OCI-M2 (cell line): ENCODE data around the gene ZDHHC11.
"Not testable (repeated sequence)": the region's sequence is repeated elsewhere in the genome, so short reads cannot be mapped to it uniquely, and the experiment has no call there.

Experiments used
- DNase-seq: peaks from one replicate; lab custom pipeline; 2025; ENCODE audit not compliant: unreplicated experiment; lab: John Stamatoyannopoulos, UW

The ZDHHC11 gene

DNA sequence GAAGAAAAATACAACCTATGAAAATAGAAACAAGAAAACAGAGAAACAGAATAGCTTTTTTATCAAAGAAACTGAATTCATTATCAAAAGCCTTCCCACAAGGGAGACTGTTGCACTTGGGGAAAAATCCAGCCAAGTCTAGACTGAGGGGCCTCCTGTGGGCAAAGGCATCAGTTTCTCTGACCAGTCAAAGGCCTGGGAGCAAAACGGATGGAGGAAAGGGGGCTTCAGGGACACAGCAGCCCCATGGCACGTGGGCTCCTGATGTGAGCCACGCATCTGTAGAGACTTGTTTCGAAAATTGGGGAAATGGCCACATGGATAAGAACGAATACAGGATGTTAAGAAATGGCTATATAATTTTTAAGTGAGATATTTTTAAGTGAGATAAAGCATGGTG, 87.4 kb downstream of the ZDHHC11 start:
- DNase-seq, result no peak

GRCh38 chr5:762996-763395, 87.8 kb downstream of the ZDHHC11 start:
- not testable (repeated sequence) for DNase-seq

GRCh38 chr5:761854-762710, 88.7 kb downstream of the ZDHHC11 start:
- no peak for DNase-seq

GRCh38 chr5:761059-761771, 89.6 kb downstream of the ZDHHC11 start:
- no peak for DNase-seq

GRCh38 chr5:760363-761058, 90.3 kb downstream of the ZDHHC11 start:
- no peak for DNase-seq

GRCh38 chr5:759781-760362, 90.9 kb downstream of the ZDHHC11 start:
- DNase-seq, result no peak

- DNase-seq, result no peak
Observed at GRCh38 chr5:759111-759751, 91.6 kb downstream of the ZDHHC11 start.

DNA sequence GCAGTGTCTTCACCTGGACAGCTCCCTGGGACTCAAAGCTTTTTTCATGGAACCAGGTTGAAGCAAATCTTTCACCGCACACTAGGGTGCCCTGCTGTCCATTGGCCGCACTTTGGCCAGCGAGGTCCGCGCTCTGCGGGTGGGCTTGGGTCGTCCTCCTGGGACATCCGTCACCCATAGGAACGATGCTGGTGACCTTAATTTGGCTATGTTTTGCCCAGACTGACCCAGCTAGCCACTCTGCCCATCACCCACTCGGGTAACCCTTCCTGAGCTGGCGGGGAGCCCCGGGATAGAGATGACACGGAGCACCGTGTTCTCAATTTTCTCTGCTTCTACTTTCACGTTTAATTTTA, 92.1 kb downstream of the ZDHHC11 start:
- DNase-seq, result no peak

- no peak for DNase-seq
Observed at GRCh38 chr5:757931-758697, 92.7 kb downstream of the ZDHHC11 start.

GRCh38 chr5:757346-757930, 93.3 kb downstream of the ZDHHC11 start:
- DNase-seq, result no peak

GRCh38 chr5:756865-757345, 93.9 kb downstream of the ZDHHC11 start:
- no peak for DNase-seq

DNA sequence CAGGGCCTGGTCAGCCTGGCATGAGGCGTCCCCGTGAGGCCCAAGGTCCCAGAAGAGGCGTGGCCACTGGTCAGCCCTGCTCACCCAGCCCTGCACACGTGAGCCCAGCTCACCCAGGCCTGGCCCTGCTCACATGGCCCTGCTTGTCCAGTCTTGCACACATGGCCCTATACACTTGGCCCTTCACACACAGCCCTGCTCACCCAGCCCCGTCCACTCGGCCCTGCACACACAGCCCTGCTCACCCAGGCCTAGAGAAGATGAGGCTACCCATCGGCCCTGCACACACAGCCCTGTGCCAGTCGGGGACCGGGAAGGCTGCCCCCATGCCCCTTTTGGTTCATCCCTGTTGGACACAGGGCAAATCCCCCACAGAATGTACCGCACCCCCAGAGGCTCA, 94.6 kb downstream of the ZDHHC11 start:
- no peak for DNase-seq

DNA sequence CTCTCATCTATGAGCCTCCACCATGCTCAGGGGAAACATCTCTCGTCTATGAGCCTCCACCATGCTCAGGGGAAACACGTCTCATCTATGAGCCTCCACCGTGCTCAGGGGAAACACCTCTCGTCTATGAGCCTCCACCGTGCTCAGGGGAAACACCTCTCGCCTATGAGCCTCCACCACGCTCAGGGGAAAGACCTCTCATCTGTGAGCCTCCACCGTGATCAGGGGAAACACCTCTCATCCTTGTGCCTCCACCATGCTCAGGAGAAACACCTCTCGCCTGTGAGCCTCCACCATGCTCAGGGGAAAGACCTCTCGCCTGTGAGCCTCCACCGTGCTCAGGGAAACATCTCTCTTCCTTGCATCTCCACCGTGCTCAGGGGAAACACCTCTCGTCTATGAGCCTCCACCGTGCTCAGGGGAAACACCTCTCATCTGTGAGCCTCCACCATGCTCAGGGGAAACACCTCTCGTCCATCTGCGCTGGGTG, 96.6 kb downstream of the ZDHHC11 start:
- DNase-seq, result not testable (repeated sequence)

DNA sequence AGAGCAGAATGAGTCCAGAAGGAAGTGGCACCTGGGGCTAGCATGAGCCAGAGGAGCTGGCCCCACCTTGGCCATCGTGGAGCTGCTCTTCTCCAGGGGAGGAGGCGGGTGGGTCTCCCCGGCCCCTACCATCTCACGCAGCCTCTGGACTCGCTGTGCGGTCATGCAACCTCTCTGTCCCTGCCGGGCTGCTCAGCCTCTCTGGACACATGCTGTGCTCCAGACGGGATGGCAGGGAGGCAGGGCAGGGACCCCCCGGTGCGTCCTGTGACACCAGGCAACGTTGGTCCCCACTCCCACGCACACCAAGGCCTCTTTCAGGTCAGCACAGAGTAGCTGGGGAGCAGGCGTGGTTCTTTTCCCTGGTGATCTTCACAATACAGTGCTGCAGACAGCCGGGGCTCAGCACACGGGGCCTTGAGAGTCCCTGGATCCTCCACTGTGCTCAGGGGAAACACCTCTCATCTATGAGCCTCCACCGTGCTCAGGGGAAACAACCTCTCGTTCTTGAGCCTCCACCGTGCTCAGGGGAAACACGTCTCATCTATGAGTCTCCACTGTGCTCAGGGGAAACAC, 97.1 kb downstream of the ZDHHC11 start:
- DNase-seq, result not testable (repeated sequence)

GRCh38 chr5:752532-753115, 98.2 kb downstream of the ZDHHC11 start:
- DNase-seq, result not testable (repeated sequence)

DNA sequence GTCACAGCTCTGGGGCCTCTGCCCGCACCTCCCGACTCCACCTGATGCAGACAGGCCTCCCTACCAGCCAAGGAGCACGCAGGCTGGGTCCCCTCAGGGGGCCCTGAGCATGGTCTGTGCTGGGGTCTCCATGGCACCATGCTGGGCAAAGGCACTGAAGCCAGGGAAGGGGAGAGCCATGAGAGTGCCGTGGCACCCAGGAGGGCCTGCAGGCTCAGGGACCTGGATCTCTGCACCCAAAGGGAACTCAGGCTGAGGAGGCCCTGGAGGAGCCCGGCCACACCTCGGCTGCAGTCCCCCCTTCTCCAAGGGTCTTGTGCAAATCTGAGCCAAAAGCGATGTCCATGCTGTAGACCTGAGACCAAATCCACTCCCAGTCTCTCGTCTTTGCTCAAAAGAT, 98.8 kb downstream of the ZDHHC11 start:
- not testable (repeated sequence) for DNase-seq

DNA sequence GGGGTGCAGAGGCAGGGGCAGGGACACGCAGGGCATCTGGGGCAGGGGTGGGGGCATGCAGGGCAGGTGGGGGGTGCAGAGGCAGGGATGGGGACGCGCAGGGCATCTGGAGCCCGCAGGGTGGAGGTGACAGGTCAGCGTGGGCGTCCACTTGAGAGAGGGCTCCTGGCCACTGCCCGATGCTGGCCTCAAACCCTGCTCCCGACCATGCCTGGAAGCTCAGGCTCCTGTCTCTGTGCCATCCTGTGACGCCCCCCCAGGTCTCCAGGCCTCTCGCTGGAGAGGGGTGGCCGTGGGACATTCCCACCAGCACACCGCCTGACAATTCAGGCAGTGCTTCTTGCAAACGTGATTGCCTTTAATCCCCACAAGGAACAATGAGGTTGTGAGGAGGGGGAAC, 99.3 kb downstream of the ZDHHC11 start:
- no peak for DNase-seq

- DNase-seq, result not testable (repeated sequence)
Observed at GRCh38 chr5:750226-750625, 100.6 kb downstream of the ZDHHC11 start.
